Body of pancreas (tissue), 4 donors: ENCODE data around the gene MAPK14.

Experiments used
- POLR2A ChIP-seq, 3 donors: fragments of 450-650 bp; IDR thresholded peaks; one replicate each; pipeline ENCODE4 v1.6.1; 2016; ENCODE audit warnings: antibody characterized with exemption in 3 of 3, mild to moderate bottlenecking in 2 of 3
- TF ChIP-seq, protein P1 (sequence below), 7 experiments: fragments of 450-650 bp in 4 of 7; fragments of 200-600 bp in 3 of 7; sonication (generic) in 3 of 7; IDR thresholded peaks; one replicate each; pipeline ENCODE4 v1.5.1; 2016 to 2019; ENCODE audit warnings: antibody characterized with exemption in 7 of 7

DNA sequence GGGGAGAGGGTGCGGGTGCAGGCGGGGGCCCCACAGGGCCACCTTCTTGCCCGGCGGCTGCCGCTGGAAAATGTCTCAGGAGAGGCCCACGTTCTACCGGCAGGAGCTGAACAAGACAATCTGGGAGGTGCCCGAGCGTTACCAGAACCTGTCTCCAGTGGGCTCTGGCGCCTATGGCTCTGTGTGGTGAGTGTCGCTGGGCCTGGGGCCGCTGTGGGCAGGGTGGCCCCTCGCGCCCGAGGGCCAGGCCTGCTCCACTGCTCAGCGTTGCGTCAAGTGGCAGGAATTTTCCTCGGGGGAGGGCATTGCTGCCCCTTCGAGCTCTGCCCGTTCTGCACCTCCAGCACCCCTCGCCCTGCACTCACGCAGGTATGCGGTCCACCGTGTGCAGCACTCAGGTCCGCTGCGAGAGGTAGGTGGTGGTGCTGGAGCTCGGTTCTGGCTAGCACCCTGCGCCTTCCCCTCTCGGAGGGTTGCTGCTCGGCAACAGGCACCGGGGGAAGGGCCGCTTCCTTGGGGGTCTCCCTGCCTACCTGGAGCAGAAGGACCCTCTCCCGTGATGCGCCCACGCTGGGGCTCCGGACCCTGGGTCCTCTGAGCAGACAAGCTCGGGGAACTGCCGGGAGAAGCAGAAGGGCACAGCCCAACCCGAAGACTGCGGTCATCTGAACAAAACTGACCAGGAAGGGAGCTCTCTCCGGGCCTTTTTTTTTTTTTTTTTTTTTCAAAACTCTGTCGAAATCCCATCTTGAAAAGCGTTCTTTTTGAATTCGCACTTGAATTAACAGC is 674 bp downstream of the MAPK14 start:
- TF ChIP-seq, protein P1, sequence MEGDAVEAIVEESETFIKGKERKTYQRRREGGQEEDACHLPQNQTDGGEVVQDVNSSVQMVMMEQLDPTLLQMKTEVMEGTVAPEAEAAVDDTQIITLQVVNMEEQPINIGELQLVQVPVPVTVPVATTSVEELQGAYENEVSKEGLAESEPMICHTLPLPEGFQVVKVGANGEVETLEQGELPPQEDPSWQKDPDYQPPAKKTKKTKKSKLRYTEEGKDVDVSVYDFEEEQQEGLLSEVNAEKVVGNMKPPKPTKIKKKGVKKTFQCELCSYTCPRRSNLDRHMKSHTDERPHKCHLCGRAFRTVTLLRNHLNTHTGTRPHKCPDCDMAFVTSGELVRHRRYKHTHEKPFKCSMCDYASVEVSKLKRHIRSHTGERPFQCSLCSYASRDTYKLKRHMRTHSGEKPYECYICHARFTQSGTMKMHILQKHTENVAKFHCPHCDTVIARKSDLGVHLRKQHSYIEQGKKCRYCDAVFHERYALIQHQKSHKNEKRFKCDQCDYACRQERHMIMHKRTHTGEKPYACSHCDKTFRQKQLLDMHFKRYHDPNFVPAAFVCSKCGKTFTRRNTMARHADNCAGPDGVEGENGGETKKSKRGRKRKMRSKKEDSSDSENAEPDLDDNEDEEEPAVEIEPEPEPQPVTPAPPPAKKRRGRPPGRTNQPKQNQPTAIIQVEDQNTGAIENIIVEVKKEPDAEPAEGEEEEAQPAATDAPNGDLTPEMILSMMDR (IDR thresholded peaks at IDR 0.05), result peak in 1 of 7 experiments; percentile 10
- peak in 2 of 3 donors; percentile 53 to 59 for TF ChIP-seq POLR2A (IDR thresholded peaks at IDR 0.05)
